ENCODE measurements around the gene NUMB.

DNA sequence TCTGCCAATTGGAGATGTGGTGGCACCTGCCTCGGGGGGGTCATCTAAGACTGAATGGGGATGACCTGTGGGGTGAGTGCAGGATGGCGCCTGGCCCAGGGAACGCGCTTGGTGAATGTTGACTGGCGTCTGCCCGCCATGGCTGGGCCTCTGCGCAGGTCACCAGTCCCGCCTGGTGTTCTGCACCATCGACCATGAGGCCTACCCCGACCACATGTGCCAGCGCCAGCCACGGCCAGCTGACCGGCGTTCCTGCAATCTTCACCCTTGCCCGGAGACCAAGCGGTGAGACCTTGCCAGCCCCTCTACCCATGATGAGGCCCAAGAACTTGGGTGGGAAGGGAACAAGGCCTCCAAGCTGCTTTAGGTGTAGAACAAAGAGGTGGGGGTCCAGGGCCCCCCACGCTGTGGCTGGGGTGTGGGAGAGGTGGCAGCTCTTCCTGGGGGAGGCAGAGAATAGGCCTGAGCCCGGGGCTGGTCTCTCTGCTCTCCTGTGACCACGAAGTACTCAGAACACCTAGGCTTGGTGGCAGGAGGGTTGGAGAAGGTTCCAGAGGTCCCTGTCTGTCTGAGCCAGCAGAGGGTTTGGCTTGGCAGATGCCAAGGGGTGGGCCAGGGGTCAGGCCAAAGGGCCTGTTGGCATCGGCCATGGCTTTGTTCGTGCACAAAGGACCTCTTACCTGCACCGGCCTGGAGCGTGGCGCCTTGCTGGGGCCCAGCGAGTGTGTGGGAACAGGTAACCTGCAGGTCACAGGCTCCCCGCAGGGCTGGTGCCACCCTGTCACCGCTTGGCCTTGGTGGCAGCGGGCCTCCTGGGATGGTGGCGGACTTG, 205.6 kb downstream of the NUMB start:
- TF ChIP-seq, protein P1, sequence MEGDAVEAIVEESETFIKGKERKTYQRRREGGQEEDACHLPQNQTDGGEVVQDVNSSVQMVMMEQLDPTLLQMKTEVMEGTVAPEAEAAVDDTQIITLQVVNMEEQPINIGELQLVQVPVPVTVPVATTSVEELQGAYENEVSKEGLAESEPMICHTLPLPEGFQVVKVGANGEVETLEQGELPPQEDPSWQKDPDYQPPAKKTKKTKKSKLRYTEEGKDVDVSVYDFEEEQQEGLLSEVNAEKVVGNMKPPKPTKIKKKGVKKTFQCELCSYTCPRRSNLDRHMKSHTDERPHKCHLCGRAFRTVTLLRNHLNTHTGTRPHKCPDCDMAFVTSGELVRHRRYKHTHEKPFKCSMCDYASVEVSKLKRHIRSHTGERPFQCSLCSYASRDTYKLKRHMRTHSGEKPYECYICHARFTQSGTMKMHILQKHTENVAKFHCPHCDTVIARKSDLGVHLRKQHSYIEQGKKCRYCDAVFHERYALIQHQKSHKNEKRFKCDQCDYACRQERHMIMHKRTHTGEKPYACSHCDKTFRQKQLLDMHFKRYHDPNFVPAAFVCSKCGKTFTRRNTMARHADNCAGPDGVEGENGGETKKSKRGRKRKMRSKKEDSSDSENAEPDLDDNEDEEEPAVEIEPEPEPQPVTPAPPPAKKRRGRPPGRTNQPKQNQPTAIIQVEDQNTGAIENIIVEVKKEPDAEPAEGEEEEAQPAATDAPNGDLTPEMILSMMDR (conservative IDR thresholded peaks at IDR 0.05; ENCODE audit: low read depth, low read length): no peak
- TF ChIP-seq EZH2 (IDR thresholded peaks at IDR 0.05; ENCODE audit: low read length, unreplicated experiment): no peak
- no peak for TF ChIP-seq EZH2phosphoT487 (IDR thresholded peaks at IDR 0.05; ENCODE audit: borderline replicate concordance, low read length)
